Neural crest cell (in vitro differentiated cells): ENCODE measurements around the gene CCDC142. TPM values are rescaled to one million over a fixed set of nuclear protein-coding genes. Genes with fewer than 3 reads are reported as not detected.
"Not testable (repeated sequence)": the region's sequence is repeated elsewhere in the genome, so short reads cannot be mapped to it uniquely, and the experiment has no call there.

Source experiments
- DNase-seq: peaks from one replicate; pipeline ENCODE4 v3.0.0; 2021; ENCODE audit warnings: low read depth, mixed read lengths, low spot score
- H3K27ac Mint-ChIP-seq: one replicate; pipeline ENCODE4 v1.8.0; 2021; ENCODE audit warnings: mild to moderate bottlenecking, mixed read lengths; ENCODE audit not compliant: unreplicated experiment
- H3K27me3 Mint-ChIP-seq: 2 replicates; pipeline ENCODE4 v1.8.0; 2021; ENCODE audit warnings: low read depth, mild to moderate bottlenecking, mixed read lengths
- H3K36me3 Mint-ChIP-seq: 2 replicates; pipeline ENCODE4 v1.8.0; 2021; ENCODE audit warnings: low read depth, mild to moderate bottlenecking, mixed read lengths
- H3K4me1 Mint-ChIP-seq: 2 replicates; pipeline ENCODE4 v1.8.0; 2021; ENCODE audit warnings: mixed read lengths
- H3K4me3 Mint-ChIP-seq: one replicate; pipeline ENCODE4 v1.8.0; 2021; ENCODE audit warnings: mild to moderate bottlenecking, mixed read lengths
- H3K9me3 Mint-ChIP-seq: 2 replicates; pipeline ENCODE4 v1.8.0; 2021; ENCODE audit warnings: mixed read lengths
- total RNA-seq: library from RNA; stranded (reverse); gene quantifications from 2 replicates; pipeline ENCODE4 v1.2.1, GENCODE V29; 2021
- TF ChIP-seq, protein P1 (sequence below): fragments of 200-600 bp; sonication (generic); conservative IDR thresholded peaks from 2 replicates; pipeline ENCODE4 v1.5.0; 2021; ENCODE audit warnings: antibody characterized with exemption, mild to moderate bottlenecking

CCDC142 gene
- total RNA-seq, 1 donor from 2014 or later, result 35.0 TPM

DNA sequence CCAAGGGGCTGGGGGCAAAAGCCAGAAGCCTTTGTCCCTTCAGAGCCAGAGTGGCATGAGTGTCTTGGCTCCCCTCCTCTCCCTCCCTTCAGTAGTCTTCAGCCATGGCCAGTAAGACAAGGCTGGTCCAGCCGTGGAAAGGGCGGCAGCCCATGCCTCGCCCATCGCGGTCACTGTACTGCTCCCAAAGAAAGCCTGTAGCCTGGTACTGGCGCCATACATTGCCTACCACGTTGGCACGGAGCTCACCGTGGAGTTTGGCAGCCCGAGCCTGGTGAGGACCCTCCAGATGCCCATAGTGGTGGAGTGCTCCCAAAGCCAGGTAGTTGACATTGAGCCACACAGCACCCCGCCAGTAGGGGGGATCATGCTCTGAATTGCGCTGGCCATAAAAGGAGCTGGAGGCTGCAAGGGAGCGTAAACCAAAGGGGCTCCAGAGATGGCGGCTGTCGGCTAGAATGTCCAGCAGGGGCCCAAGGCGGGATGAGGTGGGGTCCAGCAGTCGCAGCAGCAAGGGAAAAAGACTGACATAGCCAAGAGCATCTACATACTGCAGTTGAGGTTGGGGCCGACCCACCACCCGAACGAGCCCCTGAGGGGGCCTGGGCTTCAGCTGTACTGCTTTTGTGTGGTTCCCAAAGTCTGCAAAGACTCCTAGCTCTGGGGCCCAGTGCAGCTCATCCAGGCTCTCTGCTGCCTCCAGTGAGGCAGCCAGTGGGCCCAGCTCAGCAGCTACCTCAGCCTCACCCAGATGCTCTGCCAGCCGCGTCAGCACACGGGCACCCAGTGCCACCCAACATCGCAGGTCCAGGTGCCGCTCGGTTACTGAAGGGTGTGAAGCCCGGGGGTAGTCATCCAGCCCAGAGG, 21.4 kb downstream of the CCDC142 start:
- TF ChIP-seq, protein P1, sequence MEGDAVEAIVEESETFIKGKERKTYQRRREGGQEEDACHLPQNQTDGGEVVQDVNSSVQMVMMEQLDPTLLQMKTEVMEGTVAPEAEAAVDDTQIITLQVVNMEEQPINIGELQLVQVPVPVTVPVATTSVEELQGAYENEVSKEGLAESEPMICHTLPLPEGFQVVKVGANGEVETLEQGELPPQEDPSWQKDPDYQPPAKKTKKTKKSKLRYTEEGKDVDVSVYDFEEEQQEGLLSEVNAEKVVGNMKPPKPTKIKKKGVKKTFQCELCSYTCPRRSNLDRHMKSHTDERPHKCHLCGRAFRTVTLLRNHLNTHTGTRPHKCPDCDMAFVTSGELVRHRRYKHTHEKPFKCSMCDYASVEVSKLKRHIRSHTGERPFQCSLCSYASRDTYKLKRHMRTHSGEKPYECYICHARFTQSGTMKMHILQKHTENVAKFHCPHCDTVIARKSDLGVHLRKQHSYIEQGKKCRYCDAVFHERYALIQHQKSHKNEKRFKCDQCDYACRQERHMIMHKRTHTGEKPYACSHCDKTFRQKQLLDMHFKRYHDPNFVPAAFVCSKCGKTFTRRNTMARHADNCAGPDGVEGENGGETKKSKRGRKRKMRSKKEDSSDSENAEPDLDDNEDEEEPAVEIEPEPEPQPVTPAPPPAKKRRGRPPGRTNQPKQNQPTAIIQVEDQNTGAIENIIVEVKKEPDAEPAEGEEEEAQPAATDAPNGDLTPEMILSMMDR, result no peak
- peaks cover 50% of the 10 kb centered on the region for H3K4me1 Mint-ChIP-seq
- H3K4me3 Mint-ChIP-seq, result peak overlapping the region; percentile 85
- no peak overlapping the region for H3K27ac Mint-ChIP-seq
- no peaks in the 10 kb centered on the region for H3K9me3 Mint-ChIP-seq
- peaks cover 12% of the 10 kb centered on the region for H3K36me3 Mint-ChIP-seq
- DNase-seq, result no peak
- H3K27me3 Mint-ChIP-seq, result peaks cover 7% of the 10 kb centered on the region

DNA sequence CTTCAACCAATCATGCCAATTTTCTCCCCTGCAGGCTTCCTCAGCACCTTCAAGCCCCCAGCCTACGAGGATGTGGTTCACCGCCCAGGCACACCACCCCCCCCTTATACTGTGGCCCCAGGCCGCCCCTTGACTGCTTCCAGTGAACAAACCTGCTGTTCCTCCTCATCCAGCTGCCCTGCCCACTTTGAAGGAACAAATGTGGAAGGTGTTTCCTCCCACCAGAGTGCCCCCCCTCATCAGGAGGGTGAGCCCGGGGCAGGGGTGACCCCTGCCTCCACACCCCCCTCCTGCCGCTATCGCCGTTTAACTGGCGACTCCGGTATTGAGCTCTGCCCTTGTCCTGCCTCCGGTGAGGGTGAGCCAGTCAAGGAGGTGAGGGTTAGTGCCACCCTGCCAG, 22.6 kb downstream of the CCDC142 start:
- not testable (repeated sequence) for H3K27me3 Mint-ChIP-seq, DNase-seq, H3K27ac Mint-ChIP-seq, H3K9me3 Mint-ChIP-seq
- peak overlapping the region; percentile 94 for H3K4me3 Mint-ChIP-seq
- peaks cover 12% of the 10 kb centered on the region for H3K36me3 Mint-ChIP-seq
- peaks cover 49% of the 10 kb centered on the region for H3K4me1 Mint-ChIP-seq

DNA sequence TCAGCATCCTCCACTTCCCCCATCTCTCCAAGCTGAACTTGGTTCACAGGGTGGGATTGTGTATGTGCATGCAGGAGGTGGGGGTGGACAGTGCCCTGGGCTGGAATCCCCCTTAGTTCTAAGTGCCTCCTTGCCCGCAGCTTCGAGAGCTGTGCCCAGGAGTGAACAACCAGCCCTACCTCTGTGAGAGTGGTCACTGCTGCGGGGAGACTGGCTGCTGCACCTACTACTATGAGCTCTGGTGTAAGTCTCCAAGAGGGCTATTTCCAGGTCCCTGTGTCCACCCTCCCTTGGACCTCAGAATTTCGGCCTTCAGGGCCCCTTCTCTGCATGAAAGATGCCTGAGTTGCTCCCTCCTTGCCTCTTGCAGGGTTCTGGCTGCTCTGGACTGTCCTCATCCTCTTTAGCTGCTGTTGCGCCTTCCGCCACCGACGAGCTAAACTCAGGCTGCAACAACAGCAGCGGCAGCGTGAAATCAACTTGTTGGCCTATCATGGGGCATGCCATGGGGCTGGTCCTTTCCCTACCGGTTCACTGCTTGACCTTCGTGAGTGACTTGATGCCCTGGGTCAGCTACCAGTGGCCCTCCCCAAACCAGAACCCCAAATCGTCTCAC, 23.2 kb downstream of the CCDC142 start:
- Mint-ChIP-seq H3K36me3 (peaks cover 12% of the 10 kb centered on the region), H3K4me3 (peak overlapping the region; percentile 94), H3K4me1 (peaks cover 54% of the 10 kb centered on the region)
- not testable (repeated sequence) for DNase-seq, H3K27me3 Mint-ChIP-seq, H3K27ac Mint-ChIP-seq, H3K9me3 Mint-ChIP-seq

DNA sequence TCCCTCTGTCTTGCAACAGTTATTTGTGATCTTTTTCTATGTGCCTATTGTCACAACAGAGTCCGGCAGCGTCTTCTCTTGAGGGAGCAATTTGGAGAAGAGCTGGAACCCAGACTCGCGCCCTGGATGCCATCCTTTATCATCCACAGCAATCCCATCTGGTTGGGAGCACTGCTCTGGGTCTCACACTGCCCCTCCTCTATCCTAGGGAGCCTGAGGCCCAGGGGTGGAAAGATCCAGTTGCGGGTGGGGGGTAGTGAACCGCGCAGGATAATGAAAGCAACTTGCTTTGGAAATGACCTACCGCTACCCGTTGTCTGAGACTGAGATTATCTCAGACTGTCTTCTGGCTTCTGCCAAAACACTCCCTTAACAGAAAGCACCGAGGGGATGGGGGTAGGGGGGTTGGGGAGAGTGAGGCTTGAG, 23.8 kb downstream of the CCDC142 start:
- DNase-seq, result no peak
- Mint-ChIP-seq H3K4me1 (peaks cover 54% of the 10 kb centered on the region), H3K36me3 (peaks cover 12% of the 10 kb centered on the region), H3K27ac (peak overlapping the region; percentile 81), H3K4me3 (peak overlapping the region; percentile 94), H3K9me3 (no peaks in the 10 kb centered on the region), H3K27me3 (peaks cover 9% of the 10 kb centered on the region)
- TF ChIP-seq, protein P1, result no peak

DNA sequence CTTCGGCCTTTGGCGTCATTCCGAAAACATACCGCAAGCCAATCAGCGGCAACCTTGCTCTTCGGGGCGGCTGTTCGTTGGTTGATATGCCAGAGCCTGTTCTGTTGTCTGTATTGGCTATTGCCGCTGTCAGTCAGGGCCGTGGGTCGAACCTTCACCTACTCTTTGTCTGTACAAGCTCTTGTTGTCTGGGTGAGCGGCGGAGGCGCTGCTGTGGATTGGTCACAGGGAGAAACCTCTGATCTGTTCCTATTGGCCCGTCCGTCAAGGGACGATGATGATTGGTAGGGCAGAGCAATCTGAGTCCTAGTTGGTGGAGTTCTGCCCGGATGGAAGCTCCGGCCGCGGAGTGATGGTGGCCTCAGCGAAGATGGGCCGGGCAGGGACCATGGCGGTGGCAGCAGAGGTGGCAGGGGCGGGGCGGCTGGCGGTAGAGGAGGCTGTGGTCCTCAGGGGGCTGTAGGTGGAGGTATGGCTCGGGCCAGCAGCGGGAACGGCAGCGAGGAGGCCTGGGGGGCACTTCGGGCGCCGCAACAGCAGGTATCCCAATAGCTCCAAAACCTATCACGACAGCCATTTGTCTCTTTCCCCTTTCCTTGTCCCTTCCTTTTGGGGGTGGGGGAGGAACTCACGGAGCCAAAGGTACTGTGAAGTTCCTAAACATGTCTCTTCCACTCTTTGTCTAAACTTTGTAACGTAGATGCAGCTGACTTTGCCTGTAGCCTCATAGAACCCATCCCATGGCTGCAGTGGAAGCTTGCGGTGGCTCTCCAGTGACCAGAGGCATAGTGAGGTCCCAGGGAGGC, 24.5 kb downstream of the CCDC142 start, which contains the start of gene WBP1:
Gene WBP1, plus strand, starts transcription at position 307 of the 806 bp plus-strand sequence. Its CDS starts 165 bp downstream, at position 472.
- H3K27ac Mint-ChIP-seq, result peak within 1 kb of the TSS; percentile 81
- TF ChIP-seq, protein P1, result no peak
- peak; percentile 99 for DNase-seq
- peaks cover 53% of the 10 kb centered on the region for H3K4me1 Mint-ChIP-seq
- peaks cover 12% of the 10 kb centered on the region for H3K36me3 Mint-ChIP-seq
- peak within 1 kb of the TSS; percentile 94 for H3K4me3 Mint-ChIP-seq
- H3K27me3 Mint-ChIP-seq, result peaks cover 9% of the 10 kb centered on the region
- no peaks in the 10 kb centered on the region for H3K9me3 Mint-ChIP-seq

DNA sequence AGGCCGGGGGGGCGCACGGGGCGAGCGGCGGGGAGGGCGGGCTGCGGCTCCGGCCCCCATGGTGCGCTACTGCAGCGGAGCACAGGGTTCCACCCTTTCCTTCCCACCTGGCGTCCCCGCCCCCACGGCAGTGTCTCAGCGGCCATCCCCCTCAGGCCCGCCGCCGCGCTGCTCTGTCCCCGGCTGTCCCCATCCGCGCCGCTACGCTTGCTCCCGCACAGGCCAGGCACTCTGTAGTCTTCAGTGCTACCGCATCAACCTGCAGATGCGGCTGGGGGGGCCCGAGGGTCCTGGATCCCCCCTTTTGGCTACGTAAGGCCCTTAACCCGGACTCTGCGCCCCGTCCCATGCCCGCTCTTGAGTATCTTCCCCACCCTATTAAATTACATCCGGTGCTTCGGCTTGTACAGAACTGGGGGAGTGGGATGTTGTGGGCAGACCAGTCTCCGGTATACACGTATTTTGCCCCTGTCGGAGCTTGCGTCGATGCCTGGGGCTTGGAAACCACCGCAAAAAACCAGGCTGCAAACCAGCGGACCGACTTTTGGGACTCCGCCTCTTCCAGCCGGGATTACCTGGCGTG, 25.2 kb downstream of the CCDC142 start:
- TF ChIP-seq, protein P1, result no peak
- Mint-ChIP-seq H3K36me3 (peaks cover 5% of the 10 kb centered on the region), H3K4me3 (peak overlapping the region; percentile 94), H3K9me3 (no peaks in the 10 kb centered on the region), H3K4me1 (peaks cover 46% of the 10 kb centered on the region), H3K27ac (peak overlapping the region; percentile 73), H3K27me3 (peaks cover 9% of the 10 kb centered on the region)
- DNase-seq, result peak; percentile 47
